ENCODE data around the gene KIF12.
"Not testable (repeated sequence)": the region's sequence is repeated elsewhere in the genome, so short reads cannot be mapped to it uniquely, and the experiment has no call there.

Gene KIF12

DNA sequence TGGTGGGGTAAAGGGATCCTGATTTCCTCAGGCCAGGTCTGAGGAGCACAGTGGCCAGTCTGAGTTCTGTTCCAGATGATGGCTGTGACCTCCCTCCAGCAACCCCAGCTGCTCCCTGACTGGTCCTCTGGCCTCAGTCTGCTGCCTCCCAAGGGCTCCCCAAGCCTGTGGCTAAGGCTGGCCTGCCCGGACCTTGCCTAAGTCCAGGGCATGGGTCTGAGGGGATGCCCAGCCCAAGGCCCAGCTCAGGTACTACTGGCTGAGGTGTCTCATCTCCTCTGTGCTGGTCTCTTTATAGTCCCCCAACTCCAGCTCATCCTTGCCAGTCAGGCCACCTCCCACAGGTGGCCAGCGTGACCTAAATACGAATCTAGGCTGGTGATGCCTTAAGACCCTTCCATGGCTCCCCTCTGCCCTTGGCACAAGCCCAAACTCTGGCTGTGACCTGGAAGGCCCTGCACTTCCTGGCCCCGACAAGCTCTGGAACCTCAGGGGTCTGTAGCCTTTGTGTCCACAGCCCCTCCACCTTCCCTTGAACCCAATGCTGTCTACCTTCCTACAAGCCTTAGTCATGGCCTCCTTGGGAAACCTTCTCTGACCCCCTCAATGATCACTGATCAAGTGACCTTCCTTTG is 9.8 kb downstream of the KIF12 start:
- H3K4me3 ChIP-seq (ENCODE audit: low read depth, low read length) = no peak overlapping the region
- no peak for DNase-seq (ENCODE audit: low read depth)

DNA sequence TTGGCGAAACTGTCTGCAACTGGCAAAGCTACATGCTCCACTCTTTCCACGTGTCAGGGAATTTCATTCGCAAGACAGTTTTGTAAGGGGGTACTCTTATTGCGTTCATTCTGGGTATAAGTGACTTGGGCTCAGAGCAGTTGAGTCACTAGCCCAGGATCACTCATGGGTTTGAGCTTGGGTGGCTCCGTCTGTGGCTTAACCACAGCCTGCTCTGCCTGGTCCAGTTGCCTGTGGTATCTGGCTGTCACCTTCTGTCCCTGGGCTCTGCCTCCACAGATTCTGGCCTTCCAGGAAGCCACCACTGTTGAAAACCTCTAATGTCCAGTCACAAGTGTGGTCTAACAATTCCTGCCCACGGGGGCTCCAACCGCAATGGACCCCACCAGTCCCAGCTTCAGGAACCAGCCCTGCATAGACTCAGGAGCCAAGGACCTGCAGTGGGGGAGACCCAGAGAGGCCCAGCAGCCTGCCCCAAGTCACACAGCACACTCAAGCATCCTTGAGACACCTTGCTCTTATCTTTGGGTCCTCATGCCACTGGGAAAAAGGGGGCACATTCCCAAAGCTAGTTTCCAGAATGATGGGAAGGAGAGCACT is 10.4 kb downstream of the KIF12 start:
- no peak for DNase-seq (ENCODE audit: low read depth)
- H3K4me3 ChIP-seq (ENCODE audit: low read depth, low read length) = no peak overlapping the region

DNA sequence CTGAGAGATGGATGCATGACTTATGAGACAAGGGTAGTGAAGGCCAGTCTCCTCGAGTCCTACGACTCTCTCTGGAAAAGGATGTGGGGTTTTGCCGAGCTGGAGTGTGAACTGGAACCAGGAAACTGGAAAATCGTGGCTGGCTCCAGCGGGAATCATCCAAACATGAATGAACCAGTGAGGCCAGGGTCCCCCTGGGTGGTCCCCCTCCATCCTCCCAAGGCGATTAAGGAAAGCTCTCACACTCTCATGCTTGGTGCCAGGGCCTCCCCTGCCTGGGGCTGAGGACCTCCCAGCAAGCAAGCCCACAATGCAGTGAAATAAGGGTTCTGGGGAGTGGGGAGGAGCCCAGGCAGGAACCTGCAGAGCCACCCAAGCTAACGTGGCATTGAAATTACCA is 11.4 kb downstream of the KIF12 start:
- no peak for DNase-seq (ENCODE audit: low read depth)
- H3K4me3 ChIP-seq (ENCODE audit: low read depth, low read length) = no peak overlapping the region

DNA sequence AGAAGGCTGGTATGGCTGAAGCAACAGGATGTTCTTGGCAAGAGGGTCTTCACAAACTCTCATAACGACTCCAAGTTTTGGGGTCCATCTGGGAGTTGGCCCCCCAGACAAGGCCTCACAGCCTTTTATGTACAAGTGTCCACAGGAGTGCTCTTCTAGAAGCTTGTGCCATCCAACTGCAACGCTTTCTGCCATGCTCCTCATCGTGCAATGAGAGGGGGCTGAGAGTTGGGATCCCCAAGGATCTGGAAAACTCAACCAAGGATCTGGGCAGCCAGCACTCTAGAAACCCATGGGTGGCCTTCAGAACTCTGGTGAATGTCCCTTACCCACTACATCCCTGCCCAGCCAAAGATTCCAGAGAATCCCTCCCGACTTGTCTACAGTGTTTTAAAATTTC is 12.5 kb downstream of the KIF12 start:
- no peak for DNase-seq (ENCODE audit: low read depth)
- no peak overlapping the region for H3K4me3 ChIP-seq (ENCODE audit: low read depth, low read length)

DNA sequence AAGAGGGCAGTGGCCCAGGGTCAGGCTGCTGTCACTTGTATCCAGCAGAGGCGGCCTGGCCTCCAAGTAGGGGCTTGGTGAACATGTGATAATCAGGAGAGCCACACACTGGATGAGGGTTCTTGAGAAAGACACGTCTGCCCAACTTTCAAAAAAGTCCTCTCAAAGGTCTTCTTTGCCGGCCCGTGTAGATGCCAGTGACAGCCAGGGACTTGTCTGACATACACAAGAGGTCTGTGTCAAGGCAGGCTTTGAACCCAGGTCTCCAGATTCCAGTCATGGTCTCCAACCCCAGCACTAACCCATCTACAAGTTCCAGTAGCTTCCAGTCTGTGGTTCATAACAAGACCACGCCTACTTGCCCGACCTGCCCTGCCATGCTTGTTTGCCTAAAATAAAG is 13.1 kb downstream of the KIF12 start:
- no peak for DNase-seq (ENCODE audit: low read depth)
- H3K4me3 ChIP-seq (ENCODE audit: low read depth, low read length) = no peak overlapping the region

DNA sequence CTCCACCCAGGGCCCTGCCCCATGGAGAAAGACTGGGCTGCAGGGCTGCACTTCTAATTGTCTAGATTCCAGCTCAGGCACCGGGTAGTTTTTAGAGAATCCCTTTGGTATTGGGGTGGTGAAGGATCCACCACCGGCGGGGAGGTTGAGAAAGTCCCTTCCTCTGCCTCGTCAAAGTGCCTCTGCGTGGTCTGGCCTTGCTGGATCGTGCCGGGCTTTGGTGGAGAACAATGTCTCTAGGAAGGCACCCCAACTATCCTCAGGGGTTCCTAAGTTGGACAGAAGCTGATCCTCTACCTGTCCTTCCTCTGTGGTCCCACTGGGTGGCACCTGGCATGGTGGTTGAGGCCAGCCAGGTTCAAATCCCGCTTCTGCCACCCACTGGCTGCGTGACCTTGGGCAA is 13.7 kb downstream of the KIF12 start:
- H3K4me3 ChIP-seq (ENCODE audit: low read depth, low read length) = no peak overlapping the region
- DNase-seq (ENCODE audit: low read depth) = no peak

DNA sequence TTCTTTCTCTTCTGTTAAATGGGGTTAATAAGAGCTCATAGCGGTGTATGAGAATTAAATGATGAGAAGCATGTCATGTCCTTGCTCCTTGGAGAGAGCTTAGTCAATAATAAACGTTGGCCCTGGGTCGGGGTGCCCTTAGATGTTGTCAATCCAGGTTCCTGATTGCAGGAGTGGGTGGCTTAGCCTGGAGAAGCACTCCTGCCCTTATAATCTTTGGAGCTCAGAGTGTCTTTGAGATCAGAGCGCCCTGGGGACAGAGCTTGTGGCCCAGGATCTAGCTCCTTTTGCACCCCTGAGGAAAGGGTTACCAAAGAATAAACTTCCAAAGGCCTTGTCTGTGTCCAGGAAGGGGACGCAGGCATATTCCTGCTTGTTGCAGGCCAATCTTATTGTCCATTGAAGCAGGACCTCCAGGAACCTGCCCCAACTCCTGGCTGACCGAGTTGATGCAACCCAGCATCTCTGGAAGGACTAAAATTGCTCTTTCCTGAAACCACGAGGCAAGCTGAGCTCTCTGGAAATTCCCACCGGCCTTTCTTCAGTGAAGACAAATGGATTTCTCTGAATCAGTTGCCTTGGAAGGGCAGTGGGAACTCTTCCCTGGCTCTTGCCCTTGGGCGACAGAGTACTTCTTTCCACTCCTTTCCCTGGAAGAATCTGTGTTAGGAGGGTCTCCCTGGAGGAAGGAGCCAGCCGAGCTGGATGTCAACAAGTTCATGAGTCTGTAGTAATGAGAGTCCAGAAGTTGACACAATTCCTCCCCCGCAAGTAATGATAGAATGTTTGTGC is 14.6 kb downstream of the KIF12 start:
- no peak for DNase-seq (ENCODE audit: low read depth)
- no peak overlapping the region for H3K4me3 ChIP-seq (ENCODE audit: low read depth, low read length)

DNA sequence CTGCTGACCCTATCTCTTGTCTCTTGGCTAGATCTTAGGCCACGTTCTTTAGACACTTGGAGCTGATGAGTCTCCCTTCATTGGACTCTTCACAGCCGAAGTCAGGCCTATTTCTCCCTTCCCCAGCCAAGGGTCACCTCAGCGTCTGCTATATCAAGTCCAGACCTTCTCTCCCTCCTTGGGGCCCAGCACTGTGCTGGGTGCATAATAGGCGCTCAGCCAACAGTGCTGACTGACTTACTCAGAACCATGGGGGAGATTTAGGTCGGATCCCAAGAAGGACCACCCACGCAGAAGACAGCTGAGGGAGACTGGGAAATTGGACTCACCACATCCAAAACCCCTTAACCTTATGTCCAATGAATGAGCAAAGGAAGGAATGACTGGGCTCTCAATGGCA is 15.4 kb downstream of the KIF12 start:
- DNase-seq (ENCODE audit: low read depth) = no peak
- H3K4me3 ChIP-seq (ENCODE audit: low read depth, low read length) = no peak overlapping the region

DNA sequence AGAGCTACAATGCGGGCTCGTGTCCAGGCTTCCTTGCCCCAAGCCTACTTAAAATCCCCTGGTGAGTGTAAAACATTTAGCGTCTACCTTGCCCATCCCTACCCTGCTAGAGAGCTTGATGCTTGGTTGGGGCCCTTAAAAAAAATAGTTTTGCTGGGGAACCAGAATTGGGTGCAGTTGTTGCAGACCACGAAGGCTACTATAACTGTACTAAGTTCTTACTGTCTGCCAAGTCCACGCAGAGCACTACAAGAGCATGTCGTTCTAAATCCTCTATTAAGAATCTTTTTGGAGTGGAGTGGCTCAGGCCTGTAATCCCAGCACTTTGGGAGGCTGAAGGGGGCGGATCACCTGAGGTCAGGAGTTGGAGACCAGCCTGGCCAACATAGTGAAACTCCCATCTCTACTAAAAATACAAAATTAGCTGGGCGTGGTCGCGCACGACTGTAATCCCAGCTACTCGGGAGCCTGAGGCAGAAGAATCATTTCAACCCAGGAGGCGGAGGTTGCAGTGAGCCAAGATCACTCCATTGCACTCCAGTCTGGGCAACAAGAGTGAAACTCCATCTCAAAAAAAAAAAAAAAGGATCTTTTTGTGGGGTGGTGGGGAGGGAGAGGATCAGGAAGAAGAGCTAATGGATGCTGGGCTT is 16.2 kb downstream of the KIF12 start:
- not testable (repeated sequence) for H3K4me3 ChIP-seq (ENCODE audit: low read depth, low read length); DNase-seq (ENCODE audit: low read depth)

DNA sequence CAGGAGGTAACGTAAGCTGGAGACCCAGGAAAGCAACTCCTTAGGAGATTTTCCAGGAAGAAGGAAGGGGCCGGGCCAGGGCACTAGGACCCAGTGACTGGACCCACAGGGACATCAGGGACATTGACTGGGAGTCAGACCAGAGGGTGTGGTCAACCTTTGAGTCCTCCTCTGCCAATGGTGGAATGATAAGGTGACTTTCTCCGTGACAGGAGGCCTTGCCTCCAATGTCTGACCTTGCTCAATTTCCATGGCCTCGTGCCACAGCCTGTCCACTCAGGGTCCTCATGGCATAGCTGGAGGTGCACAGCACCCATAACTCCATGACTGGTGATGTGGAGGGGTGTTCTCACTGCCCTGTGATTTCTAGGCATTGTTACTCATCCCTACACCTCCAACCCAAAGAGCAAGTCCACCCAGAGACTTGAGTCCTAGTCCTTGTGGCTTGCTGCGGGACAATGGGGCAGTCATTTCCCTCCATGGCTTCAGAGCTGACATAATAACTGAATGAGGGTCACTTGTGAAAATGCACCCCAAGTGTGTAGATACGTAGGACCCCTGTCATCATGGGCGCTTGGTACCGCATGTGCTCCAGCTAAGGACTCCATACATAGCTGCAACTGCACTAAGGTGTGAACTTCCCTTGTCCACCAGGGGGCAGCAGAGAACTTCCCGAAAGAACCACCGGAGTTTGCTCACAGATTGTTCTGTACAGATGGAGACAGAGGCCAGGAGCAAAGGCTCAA is 16.9 kb downstream of the KIF12 start:
- peak; percentile 41 for DNase-seq (ENCODE audit: low read depth)
- no peak overlapping the region for H3K4me3 ChIP-seq (ENCODE audit: low read depth, low read length)

DNA sequence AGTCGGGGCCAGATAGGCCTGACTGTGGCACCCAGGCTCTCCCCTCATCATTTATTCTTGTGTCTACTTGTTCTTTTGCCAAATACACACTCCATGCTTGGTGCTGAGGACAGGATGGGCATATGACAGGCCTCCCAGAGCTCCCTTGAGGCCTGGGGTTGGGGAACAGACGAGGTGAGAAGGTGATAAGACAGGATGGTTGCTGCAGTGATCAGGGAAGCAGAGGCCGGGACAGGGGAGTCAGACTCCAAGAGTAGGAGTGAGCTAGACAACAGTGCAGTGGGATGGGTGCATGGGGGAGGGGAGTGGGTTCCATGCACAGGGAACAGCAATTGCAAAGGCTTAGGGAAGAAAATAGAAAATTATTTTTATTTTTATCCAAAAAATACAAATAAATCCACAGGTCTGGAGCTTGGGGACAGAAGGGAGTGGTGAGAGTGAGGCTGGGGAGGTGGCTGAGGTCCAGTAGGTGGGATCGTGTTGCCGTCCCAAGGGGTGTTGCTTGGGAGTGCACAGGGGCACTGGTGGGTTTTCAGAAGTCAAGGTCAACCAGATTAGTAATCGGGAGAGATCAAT is 17.6 kb downstream of the KIF12 start:
- DNase-seq (ENCODE audit: low read depth) = no peak
- H3K4me3 ChIP-seq (ENCODE audit: low read depth, low read length) = no peak overlapping the region

DNA sequence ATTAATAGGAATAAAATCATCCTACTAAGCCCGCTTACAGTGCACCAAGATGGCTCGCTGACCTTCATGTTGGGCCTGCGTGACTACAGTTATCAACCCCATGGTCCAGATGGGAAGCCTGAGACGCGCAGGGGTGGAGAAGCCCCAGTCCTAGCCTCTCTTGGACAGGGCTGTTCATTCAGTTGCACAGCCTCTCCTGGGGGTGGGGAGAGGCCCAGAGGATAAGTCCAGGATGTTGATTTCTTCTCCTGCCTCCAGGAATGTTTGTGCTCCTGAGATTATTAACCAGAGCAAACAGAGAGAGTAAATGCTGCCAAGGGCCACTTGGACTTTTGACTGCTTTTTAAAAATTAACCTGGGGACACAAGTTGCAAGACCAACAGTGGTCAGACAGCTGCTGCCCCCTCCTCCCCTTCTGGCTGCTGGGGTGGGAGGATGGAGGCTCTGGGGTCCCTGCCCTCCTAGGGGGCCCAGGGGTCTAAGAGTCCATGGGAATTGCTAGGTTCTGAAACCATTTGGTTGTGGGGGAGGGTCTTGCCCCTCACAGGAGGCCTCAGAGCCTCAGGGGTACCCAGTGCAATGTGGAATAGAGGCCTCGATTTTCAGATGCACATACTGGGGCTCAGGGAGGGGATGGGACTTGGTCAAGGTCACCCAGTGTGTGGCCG is 18.2 kb downstream of the KIF12 start:
- no peak overlapping the region for H3K4me3 ChIP-seq (ENCODE audit: low read depth, low read length)
- DNase-seq (ENCODE audit: low read depth) = no peak

DNA sequence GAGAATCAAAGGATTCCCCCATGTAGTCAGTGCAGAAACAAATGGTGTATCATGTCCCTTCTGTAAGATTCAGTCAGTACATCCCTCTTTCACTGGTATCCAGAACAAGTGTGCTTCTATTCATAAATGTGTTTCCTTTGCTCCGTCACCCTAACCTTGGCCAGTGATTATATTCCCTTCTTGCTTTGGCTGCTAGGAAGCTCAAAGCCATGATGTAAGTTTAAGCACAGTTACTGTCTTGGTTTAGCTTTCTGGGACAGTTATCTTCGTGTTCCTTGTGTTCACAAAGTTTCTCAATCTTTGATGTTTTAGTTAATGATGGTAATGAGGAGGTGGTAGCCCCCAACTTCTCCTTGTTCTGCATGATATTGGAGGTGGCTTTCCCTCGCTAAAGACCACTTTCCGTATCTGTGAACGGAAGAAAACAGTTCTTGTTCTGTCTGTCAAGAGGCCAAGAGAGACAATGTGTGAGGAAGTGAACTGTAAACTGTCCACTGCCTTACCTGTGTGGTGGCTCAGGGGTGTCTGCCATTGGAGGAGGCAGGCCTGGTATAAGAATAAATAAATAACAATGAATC is 18.8 kb downstream of the KIF12 start:
- no peak for DNase-seq (ENCODE audit: low read depth)
- no peak overlapping the region for H3K4me3 ChIP-seq (ENCODE audit: low read depth, low read length)

DNA sequence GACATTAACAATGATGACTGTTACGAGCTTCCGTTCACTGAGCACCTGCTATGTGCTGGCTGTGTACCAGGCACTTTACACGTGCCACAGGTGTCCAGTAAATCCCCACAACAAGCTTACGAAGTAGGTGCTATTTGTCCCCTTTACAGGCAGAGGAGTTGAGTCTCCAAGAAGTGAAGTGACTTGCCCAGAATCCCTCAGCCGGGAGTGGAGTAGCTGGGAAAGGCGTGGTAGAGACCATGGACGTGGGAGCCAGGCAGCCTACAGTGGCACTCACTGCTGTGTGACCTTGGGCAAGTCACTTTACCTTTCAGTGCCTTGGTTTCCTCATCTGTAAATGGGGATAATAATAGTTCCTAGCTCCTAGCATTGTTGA is 20.3 kb downstream of the KIF12 start:
- no peak for DNase-seq (ENCODE audit: low read depth)
- no peak overlapping the region for H3K4me3 ChIP-seq (ENCODE audit: low read depth, low read length)

DNA sequence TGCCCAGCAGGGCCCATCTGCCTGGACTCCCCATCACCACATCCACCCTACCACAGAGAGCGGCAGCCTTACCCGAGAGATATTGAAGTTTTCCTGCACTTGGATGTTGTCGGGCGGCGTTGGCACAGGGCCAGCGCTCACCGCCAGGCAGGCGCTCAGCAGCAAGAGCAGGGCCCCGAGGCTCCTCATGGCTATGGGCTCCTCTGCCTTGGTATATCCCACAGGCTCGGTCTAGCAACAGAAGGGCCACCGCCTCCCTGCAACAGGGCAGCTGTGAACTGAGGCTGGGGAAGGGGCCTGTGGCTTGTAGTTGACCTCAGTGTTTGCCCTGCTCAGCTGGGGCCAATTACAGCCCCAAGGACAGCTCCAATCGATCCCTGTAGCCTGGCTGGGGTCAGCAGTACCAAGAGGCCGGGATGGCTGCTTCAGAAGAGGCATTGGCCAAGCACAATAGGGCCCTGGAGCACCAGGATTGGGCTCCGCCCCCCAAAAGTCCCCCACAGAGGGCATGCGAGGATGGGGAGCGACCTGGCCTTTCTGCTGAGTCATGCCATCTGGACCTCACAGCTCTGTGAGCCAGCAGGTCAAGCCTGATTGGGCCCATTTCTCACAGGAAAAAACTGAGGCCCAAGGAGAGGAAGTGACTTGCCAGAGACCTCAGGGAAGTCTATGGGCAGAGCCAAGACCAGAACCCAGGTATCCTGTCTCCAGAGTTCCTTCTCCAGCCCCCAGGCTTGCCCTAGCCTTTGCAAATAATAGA is 20.9 kb downstream of the KIF12 start, which contains the start of gene AMBP:
AMBP (minus strand) TSS at position 280 of the 760 bp plus-strand sequence; CDS start at position 189, 91 bp downstream.
- no peak for DNase-seq (ENCODE audit: low read depth)
- H3K4me3 ChIP-seq (ENCODE audit: low read depth, low read length) = no peak within 1 kb of the TSS

DNA sequence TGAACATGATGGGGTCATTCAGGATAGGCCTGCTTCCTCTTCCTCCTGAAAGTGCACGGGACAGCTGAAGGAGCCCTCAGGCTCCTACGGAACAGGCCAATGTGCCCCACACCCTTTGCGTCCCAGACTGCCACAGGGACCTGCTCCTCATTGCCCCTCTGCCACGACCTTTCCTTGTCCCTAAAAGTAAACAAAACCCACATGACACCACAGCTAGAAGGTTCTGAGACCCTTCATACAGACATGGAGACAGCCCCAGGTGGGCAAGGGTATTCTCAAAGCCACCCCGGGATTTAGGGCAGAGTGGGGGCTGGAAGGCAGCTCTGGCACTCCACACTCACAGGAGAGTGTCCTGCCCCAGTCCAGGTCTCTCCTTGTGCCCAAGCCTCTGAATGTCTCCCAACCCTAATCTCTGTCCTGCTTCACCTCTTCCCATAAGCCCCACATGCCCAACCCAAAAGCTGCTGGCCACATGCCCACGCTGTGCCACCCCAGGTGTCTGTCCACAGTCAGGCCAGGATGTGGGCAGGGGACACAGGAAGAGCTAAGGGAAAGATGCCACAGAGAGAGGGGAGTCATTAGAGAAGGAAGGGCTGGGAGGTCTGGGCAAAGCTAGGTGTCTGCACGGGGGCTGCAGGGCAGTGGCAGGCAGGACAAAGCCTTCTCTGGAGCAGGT is 21.8 kb downstream of the KIF12 start:
- DNase-seq (ENCODE audit: low read depth) = no peak
- H3K4me3 ChIP-seq (ENCODE audit: low read depth, low read length) = no peak overlapping the region
